Measurements from ENCODE around the gene MYO15A. TPM values are rescaled to one million over a fixed set of nuclear protein-coding genes. Genes with fewer than 3 reads are reported as not detected.
A peak's percentile ranks its signal among the peaks of the same experiment; 100 is the strongest.

MYO15A gene
- total and polyA plus RNA-seq, 2 experiments from 2014 or later, result 1.0 to 2.2 TPM

- TF ChIP-seq, protein P1, sequence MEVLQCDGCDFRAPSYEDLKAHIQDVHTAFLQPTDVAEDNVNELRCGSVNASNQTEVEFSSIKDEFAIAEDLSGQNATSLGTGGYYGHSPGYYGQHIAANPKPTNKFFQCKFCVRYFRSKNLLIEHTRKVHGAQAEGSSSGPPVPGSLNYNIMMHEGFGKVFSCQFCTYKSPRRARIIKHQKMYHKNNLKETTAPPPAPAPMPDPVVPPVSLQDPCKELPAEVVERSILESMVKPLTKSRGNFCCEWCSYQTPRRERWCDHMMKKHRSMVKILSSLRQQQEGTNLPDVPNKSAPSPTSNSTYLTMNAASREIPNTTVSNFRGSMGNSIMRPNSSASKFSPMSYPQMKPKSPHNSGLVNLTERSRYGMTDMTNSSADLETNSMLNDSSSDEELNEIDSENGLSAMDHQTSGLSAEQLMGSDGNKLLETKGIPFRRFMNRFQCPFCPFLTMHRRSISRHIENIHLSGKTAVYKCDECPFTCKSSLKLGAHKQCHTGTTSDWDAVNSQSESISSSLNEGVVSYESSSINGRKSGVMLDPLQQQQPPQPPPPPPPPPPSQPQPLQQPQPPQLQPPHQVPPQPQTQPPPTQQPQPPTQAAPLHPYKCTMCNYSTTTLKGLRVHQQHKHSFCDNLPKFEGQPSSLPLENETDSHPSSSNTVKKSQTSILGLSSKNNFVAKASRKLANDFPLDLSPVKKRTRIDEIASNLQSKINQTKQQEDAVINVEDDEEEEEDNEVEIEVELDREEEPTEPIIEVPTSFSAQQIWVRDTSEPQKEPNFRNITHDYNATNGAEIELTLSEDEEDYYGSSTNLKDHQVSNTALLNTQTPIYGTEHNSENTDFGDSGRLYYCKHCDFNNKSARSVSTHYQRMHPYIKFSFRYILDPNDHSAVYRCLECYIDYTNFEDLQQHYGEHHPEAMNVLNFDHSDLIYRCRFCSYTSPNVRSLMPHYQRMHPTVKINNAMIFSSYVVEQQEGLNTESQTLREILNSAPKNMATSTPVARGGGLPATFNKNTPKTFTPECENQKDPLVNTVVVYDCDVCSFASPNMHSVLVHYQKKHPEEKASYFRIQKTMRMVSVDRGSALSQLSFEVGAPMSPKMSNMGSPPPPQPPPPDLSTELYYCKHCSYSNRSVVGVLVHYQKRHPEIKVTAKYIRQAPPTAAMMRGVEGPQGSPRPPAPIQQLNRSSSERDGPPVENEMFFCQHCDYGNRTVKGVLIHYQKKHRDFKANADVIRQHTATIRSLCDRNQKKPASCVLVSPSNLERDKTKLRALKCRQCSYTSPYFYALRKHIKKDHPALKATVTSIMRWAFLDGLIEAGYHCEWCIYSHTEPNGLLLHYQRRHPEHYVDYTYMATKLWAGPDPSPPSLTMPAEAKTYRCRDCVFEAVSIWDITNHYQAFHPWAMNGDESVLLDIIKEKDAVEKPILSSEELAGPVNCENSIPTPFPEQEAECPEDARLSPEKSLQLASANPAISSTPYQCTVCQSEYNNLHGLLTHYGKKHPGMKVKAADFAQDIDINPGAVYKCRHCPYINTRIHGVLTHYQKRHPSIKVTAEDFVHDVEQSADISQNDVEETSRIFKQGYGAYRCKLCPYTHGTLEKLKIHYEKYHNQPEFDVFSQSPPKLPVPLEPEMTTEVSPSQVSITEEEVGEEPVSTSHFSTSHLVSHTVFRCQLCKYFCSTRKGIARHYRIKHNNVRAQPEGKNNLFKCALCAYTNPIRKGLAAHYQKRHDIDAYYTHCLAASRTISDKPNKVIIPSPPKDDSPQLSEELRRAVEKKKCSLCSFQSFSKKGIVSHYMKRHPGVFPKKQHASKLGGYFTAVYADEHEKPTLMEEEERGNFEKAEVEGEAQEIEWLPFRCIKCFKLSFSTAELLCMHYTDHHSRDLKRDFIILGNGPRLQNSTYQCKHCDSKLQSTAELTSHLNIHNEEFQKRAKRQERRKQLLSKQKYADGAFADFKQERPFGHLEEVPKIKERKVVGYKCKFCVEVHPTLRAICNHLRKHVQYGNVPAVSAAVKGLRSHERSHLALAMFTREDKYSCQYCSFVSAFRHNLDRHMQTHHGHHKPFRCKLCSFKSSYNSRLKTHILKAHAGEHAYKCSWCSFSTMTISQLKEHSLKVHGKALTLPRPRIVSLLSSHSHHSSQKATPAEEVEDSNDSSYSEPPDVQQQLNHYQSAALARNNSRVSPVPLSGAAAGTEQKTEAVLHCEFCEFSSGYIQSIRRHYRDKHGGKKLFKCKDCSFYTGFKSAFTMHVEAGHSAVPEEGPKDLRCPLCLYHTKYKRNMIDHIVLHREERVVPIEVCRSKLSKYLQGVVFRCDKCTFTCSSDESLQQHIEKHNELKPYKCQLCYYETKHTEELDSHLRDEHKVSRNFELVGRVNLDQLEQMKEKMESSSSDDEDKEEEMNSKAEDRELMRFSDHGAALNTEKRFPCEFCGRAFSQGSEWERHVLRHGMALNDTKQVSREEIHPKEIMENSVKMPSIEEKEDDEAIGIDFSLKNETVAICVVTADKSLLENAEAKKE (CRISPR knock-in tag; IDR thresholded peaks at IDR 0.05), result no peak
These were observed 55.0 kb downstream of the MYO15A start (continued) for GRCh38 chr17:18163547-18163946.

DNA sequence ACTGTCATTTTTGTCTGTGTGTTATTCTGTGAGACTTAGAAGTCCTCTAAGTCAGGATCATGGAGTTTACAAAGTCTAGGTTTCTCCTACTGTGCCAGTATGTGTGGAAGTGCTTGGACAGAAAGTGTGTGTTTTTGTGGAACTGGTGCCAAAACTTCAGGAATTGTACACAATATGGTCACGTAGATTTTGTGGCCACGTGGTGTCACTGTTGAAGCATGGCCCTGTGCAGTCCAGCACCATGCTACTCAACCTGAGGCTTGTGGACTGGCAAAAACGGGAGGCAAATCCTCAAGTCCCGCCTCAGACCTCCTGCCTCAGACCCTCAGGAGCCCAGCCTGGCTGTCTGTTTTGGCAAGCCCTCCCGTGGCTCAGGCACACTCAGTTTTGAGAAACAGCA lies 58.3 kb downstream of the MYO15A start:
- Histone ChIP-seq H3K79me2 (replicated peaks; ENCODE audit: insufficient read depth) (no peaks in the 10 kb centered on the region), H3K9me2 (ENCODE audit: insufficient read depth) (no peaks in the 10 kb centered on the region), H3K4me3 (no peak overlapping the region), H3K4me1 (ENCODE audit: insufficient read depth) (no peaks in the 10 kb centered on the region), H3K36me3 (ENCODE audit: insufficient read depth) (no peaks in the 10 kb centered on the region), H3F3A (replicated peaks; ENCODE audit: low read depth) (no peaks in the 10 kb centered on the region), H4K20me1 (replicated peaks; ENCODE audit: insufficient read depth) (no peaks in the 10 kb centered on the region), H3K4me2 (no peak overlapping the region), H3K27me3 (ENCODE audit: insufficient read depth) (no peaks in the 10 kb centered on the region), H3K27ac (ENCODE audit: low read depth) (no peak overlapping the region), H2AFZ (no peak overlapping the region)
- H3K27ac Mint-ChIP-seq, result no peak overlapping the region
- no peaks in the 10 kb centered on the region; the same call in 2 of the 3 replicates for H3K4me1 Mint-ChIP-seq
- H3K4me3 Mint-ChIP-seq, result no peak overlapping the region
- no peaks in the 10 kb centered on the region; the same call in 2 of the 3 replicates for H3K36me3 Mint-ChIP-seq (ENCODE audit: low read depth)
- peaks cover 10% of the 10 kb centered on the region for H3K27me3 Mint-ChIP-seq (ENCODE audit: insufficient read depth, low read depth, poor library complexity)
- no peaks in the 10 kb centered on the region for H3K9me3 Mint-ChIP-seq
- ATAC-seq, result peak; percentile 42
- no peak for DNase-seq (ENCODE audit: low spot score)
- TF ChIP-seq ZNF331 (CRISPR knock-in tag; IDR thresholded peaks at IDR 0.05; ENCODE audit: low read depth) (no peak), REST (IDR thresholded peaks at IDR 0.05; ENCODE audit: unreplicated experiment) (no peak), CREB1 (CRISPR knock-in tag; IDR thresholded peaks at IDR 0.05; ENCODE audit: low read depth) (no peak), ZNF114 (CRISPR knock-in tag; IDR thresholded peaks at IDR 0.05) (no peak), JUNB (IDR thresholded peaks at IDR 0.05; ENCODE audit: unreplicated experiment) (no peak)
- TF ChIP-seq, protein P2, sequence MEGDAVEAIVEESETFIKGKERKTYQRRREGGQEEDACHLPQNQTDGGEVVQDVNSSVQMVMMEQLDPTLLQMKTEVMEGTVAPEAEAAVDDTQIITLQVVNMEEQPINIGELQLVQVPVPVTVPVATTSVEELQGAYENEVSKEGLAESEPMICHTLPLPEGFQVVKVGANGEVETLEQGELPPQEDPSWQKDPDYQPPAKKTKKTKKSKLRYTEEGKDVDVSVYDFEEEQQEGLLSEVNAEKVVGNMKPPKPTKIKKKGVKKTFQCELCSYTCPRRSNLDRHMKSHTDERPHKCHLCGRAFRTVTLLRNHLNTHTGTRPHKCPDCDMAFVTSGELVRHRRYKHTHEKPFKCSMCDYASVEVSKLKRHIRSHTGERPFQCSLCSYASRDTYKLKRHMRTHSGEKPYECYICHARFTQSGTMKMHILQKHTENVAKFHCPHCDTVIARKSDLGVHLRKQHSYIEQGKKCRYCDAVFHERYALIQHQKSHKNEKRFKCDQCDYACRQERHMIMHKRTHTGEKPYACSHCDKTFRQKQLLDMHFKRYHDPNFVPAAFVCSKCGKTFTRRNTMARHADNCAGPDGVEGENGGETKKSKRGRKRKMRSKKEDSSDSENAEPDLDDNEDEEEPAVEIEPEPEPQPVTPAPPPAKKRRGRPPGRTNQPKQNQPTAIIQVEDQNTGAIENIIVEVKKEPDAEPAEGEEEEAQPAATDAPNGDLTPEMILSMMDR (conservative IDR thresholded peaks at IDR 0.05; ENCODE audit: low read depth in 2 of 2), result peak; percentile 8 to 55; a peak in 2 of 4 replicates

Data from GM23338 (cell line).